Measurements from ENCODE around the gene PCNX1. TPM values are rescaled to one million over a fixed set of nuclear protein-coding genes. Genes with fewer than 3 reads are reported as not detected.

PCNX1 gene
- total RNA-seq, 1 donor from 2014 or later = 56.0 TPM

DNA sequence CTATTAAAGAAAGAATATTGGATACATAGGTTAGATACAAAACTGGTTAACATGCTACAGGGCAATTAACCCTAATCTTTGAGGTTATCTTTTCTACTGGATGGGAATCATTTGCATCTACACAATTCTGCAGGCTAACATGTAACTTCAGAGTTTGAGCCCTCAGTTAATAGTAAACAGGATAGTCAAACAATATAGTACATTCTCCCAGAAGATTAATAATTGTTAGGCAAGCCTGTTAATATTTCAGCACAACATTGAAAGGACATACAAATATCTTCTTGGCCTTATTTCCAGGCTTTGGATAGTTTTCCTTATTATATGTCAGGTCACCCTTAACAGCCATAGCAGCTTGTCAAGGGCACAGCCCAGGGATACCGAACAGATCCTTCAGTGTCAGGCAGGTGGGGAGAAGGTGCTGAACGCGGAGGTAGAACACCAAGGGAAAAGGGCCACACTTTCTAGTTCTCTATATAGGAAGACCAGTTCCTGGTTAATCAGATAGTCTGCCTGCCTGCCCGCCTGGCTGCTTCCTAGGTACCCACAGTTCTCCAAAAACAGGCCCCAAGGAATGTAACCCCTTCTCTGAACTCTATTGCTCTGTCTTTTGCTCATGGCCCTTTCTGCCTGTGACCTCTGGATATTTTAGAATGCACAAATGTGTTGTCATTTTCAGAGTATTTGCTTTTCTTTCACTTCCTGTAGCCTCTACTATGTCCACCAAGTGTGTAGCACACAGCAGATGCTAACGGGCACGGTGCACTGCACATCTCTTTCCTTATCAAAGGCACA lies 256.0 kb downstream of the PCNX1 start:
- no peak for DNase-seq
- peaks cover 4% of the 10 kb centered on the region for H3K36me3 Mint-ChIP-seq (ENCODE audit: low read depth)
- H3K27me3 Mint-ChIP-seq = peaks cover 27% of the 10 kb centered on the region
- peaks cover 19% of the 10 kb centered on the region for H3K9me3 Mint-ChIP-seq
- peaks cover 16% of the 10 kb centered on the region for H3K4me1 Mint-ChIP-seq
- H3K4me3 Mint-ChIP-seq = no peak overlapping the region
- no peak overlapping the region for H3K27ac Mint-ChIP-seq
- intact Hi-C loops (cut with micrococcal nuclease) = no loop called here

DNA sequence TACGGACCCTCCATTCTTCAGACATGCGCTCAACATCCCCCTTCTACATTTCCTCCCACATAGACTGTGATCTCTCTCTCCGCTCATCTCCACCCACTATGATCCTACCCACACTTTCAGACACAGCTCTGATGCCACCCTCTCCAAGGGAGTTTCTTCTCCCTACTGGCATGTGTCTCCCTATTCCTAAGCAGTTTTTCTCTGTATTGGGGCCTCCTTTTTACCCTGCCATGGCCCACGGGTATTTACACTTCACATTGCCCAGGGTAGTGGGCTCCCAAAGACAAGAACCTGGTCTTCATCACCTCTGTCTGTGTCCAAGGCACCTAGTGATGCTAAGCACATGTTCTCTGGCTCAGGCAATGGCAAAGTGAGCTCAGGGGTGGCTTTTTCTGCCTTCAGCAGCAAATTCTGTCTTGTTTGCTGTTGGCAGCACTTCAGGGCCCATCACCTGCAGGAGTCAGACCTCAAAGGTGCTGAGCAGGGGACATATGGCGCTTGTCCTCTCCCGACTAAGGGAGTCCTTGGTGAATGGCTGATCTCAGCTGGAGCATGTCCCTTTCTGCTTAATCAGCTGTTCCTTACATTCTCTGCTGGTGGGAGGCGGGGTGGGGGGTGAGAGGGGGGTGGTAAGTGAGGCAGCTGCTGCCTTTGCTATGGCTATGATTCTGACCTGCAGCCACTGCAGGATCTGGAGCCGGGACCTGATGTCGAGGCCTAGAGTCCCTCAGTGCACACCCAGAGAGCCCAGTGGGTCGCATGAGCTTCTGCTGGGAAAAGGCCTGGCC lies 256.8 kb downstream of the PCNX1 start:
- Mint-ChIP-seq H3K4me1 (peaks cover 23% of the 10 kb centered on the region), H3K36me3 (ENCODE audit: low read depth) (peaks cover 4% of the 10 kb centered on the region)

More for the DNA sequence above, 256.8 kb downstream of the PCNX1 start:
- no peak overlapping the region for H3K4me3 Mint-ChIP-seq
- H3K27me3 Mint-ChIP-seq = peaks cover 31% of the 10 kb centered on the region
- DNase-seq = no peak
- H3K27ac Mint-ChIP-seq = no peak overlapping the region
- intact Hi-C loops (cut with micrococcal nuclease) = no loop called here
- peaks cover 19% of the 10 kb centered on the region for H3K9me3 Mint-ChIP-seq

Other genes with a start within 250 kb of the PCNX1 start
- 4.2 TPM in 2 replicates for gene MAP3K9, start 97.9 kb upstream of the PCNX1 start, total RNA-seq

Data from activated CD4-positive, alpha-beta T cell treated with anti-CD3 and anti-CD28 coated beads, Interleukin-2, amount 10 ng/mL, durations not matched to agents 24 days and 14 days (primary cell).